ENCODE measurements around the gene FH.

The FH gene

DNA sequence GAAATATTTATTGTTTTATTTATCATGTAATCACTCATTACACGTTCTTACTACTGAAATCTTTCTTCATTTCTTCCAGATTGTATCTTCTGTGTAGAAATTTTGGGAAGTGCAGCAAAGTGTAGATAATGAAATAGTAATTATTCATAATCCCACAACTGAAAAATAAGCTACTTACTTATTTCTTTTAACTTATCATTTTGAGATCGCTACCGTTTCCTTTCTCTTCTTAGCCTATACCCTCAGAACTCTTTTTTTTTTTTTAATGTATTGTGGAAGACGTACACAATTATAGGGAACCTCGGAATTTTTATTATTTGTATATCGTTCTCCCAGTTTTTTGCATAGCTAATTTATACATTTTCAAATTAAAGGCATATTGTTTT lies 518 bp upstream of the FH start:
- DNase-seq: no peak

DNA sequence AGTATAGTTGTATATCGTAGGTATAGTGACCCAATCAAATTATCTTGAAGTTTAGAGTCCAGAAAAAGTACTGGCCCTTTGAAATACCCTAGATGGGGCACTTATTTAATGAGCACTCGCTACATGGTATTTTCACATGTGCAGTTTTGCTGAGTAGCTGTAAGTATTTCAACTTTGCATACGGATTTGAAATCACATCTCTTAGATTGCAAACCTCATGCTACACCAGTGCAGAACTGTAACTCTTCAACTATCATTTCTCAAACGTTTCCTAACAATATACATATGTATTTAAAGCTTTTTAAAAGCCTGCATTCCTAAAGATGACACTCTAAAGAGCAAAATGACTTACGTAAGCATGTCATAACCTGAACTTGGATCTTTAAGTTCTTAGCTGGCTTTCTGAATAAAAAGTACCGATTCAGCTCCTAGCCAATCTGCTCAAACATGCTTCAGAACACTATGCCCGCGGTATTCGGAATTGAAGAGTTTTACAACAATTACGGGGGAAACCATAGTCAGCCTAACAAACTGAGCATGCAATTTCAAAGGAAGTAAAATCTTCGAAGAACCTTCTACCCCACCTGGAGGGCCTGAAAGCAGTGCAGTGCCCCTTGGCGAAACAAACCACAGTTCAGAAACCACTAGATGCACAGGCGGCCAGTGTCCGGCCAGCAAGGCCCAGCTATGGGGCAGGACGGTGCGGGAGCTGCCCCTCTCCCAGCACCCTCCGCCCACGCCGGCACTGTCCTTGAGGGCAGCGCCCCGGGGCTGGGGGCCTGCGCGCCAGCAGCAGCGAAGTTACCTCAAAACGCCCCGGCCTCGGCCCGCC lies 863 bp downstream of the FH start:
- peak; percentile 57 for DNase-seq

DNA sequence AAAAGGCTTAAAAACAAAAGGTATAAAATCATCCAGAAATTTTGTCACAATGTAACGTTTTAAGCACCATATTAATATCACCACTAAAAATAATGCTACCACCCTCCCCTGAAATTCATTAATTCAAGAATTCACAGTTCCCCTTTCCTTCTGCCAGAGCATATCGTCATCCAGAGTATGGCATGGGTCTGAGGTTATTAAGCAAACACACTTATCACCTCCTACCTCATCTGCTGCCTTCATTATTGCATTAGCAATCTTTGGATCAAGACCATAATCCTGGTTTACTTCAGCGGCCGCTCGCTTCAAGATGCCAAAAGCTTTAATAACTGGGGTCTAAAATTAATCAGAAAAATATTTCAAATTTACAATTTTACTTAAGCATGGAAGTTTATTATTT lies 6.2 kb downstream of the FH start:
- DNase-seq: no peak

DNA sequence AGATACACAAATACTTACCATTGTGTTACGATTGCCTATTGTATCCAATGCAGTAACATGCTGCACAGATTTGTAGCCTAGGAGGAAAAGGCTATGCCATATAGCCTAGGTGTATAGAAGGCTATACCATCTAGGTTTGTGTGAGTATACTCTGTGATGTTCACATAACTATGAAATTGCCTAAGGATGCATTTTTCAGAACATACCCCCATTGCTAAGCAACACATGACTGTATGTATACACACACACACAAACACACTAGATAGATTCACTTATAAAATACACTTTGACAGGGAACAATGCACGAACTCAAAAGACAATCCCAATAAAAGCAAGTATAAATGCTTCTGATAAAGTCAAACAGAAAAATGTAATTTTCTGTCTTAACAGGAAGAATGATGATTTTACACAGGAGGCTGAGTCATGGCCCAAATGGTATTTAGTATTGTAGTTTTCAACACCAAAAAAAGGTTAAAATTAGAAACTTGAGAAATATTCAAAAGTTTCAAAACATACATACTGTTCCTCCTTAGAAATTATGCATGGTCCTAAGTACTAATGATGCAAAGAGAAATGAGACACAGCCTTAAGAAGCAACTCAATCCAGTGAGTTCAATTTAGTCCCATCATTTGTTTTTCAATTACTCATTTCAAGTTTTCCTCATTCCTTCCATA lies 12.2 kb downstream of the FH start:
- DNase-seq: no peak

DNA sequence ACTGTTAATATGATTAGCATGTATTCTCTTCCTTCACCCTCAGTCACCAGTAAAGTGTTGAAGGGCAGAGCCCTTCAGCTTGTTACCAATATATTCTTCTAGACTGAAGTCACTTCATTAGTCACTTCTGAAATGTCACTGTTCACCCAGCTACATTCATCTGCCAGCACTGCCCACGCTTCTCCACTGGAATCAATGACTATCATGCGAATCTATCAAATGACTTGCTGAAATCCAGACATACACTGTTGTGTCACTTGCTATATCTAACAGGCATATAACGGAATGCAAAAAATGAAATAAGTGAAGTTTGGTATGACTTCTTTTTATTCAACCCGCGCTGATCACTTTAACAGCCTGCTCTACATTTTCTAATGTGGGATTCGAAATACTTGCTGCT lies 16.1 kb downstream of the FH start:
- no peak for DNase-seq

DNA sequence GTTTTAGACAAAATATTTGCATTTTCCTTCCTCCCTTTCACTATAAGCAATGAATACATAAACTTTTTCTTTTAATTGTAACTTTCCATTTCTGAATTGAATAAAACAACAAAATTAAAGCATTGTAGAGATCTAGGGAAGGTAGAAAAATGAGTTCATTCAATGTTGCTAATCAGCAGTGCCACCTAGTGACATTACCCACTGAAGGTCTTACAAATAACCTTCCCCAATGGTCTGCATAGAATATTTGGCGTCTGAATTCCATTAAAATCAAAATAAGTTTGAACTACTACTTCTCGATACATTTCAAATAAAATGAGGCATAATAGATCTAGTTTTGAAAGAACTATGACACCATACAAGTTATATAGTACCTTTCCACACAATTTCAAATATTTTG lies 19.6 kb downstream of the FH start:
- no peak for DNase-seq

DNA sequence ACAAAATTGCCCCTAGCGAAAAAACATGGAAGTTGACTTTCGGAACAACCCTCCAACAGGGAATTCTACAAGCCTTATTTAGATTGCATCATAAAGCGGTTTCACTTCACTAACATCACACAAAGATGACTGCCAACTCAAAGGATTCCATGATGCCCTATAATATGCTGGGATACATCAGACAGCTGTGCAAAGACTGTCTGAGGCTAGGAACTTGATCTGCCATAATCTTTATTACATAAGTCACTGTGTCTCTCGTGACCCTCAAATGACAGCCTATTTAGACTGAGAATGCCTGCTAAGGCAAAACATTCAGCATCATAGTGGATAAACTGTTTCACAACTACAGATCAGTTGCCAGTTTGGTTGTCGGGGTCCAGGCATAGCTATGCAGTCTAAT lies 23.8 kb downstream of the FH start:
- DNase-seq: no peak

DNA sequence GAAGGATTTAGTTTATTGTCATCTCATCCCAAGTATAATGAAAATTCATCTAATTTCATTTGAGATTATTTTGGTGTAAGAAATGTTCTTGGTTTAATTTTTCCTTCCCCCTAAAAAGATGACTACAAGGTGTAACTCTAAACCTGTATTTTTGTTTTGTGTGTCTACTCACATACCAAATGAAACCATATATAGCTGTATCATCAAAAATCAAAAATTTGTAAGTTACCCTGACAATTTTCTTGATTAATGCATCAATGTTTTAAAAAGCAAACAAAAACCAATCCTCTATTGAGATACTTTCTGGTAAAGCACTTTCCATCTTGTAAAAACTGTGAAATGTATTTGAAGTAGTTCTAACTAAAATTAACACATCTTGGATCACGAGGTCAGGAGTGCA lies 30.8 kb downstream of the FH start:
- DNase-seq: no peak

DNA sequence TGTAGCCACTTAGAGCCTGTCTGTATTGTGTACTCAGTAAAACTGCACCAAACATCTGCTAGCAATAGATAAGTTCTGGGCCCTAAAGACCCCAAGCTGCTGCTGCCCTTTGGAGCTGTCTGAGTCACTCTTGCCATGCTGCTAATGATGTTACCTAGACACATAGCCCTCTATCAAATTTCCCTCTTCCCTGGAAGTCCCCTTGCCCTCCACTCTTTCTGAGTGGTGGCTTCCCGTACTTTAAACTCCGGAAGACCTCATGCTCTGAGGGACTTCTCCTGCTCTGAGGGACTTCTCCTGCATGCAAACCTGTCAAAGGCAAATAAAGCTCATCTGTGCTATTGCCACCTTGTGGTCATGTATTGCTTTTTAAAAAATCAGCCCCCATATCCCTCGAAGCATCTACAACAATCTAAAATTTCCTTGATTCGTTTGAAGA lies 34.0 kb downstream of the FH start:
- DNase-seq: no peak

DNA sequence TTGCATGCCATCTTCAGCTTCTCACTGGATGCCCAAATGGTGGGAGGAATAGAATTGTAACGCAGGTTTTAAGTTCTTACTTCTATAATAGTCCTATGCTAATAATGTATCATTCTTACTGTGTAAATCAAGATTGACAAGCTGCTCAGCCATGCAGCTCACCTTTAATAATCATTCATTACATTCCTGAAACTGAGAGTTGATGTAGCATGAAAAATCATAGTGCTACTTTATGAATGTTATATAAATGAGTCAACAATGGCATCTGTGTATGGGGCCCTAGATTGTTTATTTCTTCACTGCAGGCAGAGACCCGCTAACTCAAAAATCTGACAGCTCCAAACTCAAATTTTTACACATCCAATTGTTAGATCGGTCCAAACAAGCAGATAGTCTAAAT lies 34.4 kb downstream of the FH start:
- DNase-seq: no peak

DNA sequence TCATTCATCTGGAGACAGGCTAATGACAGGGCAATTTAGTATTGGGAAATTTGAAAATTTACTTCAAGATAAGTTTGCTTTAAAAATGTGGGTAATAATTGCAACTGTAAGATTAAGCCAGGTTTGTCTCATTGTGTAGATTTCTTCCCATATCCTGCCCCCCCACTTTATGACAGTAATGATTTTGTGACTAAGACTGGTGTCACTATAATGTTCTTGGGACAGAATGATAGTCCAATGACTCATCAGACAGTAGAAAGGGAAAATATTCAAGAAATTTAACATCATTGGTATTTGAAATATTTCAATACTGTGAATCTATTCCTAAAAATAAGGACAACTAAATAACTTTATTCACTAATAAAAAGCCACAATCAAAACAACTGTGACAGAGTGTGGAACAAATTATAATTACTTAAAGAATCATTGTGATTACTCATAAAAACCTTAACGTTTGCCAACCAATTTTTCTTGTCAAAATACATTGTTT lies 36.7 kb downstream of the FH start:
- DNase-seq: no peak

DNA sequence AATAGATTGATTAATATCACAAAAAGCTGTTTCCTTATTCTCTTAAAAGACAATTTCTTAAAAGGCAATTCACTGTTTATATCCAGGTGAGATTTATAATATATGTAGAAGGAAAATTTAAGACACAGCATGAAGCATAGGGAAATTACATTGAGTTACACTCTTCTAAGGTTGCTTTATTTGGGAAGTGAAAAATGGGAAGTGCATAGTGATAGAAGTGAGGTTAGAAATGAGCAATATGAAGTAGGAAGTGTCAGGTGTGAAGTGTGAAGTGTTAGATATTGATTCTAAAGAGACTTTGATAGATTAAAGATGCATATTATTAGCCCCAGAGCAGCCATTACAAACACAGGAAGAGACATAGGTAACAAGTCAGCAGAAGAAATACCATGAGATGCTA lies 40.3 kb downstream of the FH start:
- no peak for DNase-seq

DNA sequence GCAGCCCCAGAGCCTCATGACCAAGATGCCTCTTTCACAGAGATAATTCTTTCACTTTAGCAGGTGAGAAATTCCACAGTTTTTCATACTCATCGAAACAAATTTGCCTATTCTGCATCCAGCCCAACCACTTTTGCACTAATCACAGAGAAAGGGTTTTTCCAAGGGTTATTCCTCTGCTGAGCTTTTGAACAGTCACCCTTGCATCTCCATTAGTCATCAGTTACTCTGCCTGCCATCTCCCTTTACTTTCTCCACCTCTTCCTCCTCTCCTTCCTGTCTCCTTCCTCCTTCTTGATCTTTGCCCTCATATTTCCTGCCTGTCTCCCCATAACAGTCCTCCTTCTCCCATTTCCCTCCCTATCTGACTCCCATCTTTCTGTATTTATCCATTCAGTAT lies 43.9 kb downstream of the FH start:
- DNase-seq: no peak

DNA sequence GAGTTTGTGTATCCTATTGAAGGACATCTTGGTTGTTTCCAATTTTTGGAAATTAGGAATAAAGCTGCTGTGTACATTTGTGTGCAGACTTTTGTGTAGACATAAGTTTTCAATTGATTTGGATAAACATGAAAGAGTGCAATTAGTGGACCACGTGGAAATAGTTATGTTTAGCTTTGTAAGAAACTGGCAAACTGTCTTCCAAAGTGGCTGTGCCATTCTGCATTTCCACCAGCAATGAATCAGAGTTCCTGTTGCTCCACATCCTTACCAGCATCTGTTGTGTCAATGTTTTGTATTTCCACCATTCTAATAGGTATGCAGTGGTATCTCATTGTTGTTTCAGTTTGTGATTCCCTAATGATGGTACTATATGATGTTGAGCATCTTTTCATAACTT lies 46.5 kb downstream of the FH start:
- no peak for DNase-seq

DNA sequence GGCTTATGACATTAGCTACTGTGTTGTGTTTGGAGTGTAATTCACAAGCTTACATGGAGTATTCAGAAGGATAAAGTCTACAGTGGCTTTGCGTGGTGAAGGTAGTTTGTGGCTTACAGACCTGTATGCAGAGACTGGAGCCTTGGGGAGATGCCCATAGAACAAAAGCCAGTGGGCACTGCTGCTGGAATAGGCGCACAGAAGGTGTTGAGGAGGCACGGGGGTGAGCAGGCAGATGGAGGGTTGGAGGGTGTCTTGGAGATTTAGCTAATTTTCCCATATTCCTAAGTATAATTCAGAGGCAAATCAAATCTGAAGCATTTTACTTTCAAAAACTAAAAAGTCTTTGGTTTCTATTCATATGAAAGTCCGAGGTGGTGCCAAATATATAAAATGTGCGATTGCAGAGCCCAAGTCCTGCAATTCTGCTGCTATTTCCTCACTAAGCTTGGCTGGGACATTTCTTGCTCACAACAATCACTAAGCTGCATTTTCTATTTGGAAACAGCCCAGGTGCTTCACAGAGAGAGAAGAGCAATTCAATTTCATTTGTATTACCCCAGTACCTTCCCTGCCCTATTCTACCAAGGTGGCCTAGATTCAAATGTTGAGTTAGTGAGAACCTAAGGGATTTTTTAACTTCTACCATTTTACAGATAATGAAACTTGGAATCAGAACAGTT lies 48.5 kb downstream of the FH start:
- DNase-seq: no peak

DNA sequence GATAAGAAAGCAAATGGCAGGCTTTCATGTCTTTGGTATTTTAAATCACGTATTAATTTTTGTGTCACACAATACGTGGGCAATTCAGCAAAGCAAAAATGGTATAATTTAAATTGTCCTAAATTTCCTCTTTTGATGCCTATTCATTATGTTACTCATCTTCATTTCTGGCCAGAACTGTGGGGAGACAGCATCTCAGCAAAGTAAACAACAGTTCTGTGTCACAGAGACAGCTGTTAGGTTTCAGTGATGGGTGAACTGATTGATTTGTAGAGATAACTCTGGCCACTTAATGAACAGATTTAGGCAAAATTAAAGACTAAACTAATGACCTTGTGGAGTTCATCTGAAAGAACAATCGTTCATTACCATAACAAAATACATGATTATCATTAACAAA lies 49.2 kb downstream of the FH start:
- DNase-seq: no peak

DNA sequence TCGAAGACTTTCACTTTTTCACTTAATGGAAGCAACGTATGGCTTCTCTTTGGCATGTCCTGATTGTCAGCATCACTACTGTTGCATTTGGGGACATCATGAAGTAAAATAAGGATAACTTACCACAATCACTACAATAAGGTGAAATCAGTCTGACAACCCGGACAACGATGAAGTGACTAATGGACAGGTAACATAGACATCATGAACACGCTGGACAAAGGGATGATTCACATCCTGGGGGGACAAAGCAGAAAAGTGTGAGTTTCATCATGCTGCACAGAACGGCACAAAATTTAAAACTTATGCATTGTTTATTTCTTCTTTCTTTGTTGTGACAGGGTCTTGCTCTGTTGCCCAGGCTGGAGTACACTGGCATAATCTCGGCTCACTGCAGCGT lies 53.9 kb downstream of the FH start:
- DNase-seq: no peak

DNA sequence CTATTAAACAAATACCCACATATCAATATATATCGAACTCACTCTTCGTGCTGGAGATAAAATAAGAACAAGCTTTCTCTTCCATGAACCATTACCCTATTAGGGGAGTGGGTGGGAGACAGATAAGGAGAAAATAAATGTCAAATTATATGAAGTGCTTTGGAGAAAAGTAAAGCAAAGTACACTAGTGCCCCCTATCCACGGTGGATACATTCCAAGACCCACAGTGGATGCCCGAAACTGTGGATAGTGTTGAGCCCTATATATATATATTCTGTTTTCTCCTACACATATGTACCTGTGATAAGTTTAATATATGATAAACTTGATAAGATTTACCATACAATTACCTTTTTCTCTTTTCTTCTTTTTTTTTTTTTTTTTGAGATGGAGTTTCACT lies 54.6 kb downstream of the FH start:
- no peak for DNase-seq

DNA sequence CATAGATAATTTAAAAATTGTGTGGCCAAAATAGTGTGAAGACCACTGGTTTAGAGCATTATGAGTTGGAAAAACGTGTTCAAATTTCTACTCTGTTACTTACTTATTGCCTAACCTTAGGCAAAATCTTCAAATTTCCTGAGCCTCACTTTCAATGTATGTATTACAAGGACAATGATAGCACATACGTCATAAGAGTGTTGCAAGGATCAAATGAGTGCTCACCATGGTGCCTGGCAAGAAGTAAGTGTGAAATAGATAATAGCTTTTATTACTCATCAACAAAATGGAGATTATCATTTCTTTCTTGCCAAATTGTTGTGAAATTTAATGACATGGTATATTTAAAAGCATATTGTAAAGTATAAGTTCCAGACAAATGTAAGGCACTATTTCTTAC lies 57.2 kb downstream of the FH start:
- DNase-seq: no peak

DNA sequence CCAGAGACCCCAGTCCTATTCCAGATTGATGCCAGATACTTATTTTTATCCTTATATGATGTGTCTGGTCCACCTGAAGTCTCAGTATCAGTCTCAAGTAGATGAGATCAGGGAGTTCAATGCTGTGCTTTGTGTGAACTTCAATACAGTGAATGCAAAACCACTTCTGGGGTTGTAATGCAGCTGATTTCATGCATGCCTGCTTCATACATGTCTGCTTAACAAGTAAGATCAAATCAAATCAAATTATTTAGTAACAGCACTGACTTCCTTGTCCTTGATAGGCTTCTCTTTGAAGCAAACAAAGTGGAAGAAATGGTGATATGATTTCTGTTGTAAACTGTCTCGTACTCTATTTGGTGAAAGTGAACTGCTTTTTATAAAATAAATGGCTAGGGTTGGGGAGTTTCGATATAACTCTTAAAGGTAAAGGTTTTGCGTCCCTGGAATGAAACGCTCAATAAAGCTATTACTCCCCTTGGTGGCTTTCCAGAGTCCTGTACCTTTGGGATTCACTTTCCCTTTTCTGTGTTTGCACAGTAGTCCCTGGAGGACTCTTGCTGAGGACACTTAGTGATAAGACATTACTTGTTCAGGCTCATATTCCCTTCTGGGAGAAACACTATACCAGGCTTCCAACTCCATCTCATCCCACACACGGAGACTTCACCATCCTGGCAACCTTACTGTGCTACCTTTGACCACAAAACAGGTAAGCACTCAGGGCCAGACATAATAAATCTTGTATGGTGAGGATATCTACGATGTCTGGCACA lies 59.3 kb downstream of the FH start:
- DNase-seq: no peak

DNA sequence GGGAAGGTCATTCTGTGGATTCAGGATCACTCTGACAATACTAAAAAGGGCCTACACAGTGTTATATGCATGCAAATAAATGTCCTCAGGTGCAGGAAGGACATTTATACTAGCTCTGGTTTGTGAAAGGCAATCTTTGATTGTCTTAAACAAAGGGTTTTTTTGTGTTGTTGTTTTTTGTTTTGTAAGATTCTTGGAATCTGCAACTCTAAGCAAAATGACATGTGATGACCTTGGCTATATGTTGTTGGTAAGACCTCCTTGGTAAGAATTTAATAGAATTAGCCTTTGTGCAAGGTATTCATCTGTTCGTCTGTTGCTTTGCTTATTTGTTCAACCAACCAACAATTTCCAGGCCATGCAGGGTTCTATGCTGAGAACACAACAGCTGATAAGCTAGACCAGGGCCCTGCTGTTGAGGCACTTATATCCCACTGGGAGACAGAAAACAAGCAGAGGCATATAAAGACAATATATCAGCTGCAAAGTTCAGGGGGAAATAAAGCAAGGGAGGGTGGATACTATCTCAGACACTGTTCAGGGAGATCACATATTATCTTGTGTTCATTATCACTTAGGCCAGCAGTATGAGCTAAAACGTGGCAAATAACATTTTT lies 60.3 kb downstream of the FH start:
- no peak for DNase-seq

DNA sequence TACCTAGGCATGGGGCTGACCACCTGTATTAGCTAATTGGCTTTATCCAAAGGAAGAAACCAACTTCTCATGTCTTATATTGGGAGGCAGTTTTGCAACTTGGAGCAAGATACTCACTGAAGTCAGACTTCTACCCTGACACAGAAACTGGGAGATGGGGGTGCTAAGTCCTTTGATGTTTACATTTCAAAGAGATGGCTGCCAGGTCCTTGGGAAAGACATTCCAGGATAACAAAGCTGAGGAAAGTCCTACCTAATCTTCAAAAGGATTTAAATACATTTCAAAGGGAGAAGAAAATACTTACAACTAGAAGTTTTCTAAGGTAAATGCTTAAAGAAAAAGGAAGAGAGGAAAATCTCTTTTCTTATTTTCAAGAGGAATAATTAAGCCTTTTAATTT lies 62.1 kb downstream of the FH start:
- DNase-seq: no peak

DNA sequence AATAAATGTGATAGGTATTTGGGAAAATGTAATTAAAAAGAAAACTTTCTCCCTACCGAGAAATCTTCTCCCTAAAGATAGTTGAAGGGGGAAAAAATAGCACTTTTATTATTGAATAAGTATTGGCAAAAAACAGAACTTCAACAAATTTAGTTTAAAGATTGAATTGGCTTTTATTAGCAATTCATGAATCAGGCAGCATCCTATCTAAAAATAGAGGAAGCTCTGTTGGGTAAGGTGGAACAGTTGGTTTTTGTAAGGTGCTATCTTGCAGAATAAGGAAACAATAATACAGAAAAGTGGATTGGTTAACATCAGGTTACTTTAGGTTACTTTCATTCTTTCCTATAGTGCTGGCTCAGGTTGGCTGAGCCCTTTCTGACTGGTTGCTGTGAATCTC lies 62.8 kb downstream of the FH start:
- no peak for DNase-seq
